ENCODE data around the gene LRP1B.

DNA sequence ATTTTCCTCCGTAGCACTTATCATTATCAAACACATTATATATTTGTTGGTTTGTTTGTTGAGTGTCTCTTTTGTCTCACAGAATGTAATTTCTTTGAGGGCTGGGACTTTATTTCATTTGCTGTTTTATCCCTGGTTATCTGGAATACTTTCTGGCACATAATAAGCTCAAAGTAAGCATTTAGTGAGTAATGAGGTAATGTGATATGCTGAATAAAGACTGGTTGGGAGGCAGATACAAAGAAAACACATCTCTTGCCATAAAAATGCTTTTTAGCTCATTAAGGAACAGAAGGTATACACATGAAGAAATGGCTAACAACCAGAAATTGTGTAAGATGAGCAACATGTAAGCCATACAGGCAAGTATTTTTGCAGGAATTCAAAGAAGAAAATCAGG is 1411.8 kb downstream of the LRP1B start:
- TF ChIP-seq, protein P1, sequence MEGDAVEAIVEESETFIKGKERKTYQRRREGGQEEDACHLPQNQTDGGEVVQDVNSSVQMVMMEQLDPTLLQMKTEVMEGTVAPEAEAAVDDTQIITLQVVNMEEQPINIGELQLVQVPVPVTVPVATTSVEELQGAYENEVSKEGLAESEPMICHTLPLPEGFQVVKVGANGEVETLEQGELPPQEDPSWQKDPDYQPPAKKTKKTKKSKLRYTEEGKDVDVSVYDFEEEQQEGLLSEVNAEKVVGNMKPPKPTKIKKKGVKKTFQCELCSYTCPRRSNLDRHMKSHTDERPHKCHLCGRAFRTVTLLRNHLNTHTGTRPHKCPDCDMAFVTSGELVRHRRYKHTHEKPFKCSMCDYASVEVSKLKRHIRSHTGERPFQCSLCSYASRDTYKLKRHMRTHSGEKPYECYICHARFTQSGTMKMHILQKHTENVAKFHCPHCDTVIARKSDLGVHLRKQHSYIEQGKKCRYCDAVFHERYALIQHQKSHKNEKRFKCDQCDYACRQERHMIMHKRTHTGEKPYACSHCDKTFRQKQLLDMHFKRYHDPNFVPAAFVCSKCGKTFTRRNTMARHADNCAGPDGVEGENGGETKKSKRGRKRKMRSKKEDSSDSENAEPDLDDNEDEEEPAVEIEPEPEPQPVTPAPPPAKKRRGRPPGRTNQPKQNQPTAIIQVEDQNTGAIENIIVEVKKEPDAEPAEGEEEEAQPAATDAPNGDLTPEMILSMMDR (IDR thresholded peaks at IDR 0.05): no peak
- TF ChIP-seq POLR2A (IDR thresholded peaks at IDR 0.05): no peak

Measured in right lobe of liver (tissue), 4 donors.